Effector memory CD8-positive, alpha-beta T cell (primary cell): ENCODE results near the gene CNBD2.
"Not testable (repeated sequence)": the region's sequence is repeated elsewhere in the genome, so short reads cannot be mapped to it uniquely, and the experiment has no call there.

Experiments
- ATAC-seq: fragments of 150-1000 bp; cut with Tn5 transposase; replicated peaks from 2 replicates; pipeline ENCODE4 v1.10.0; 2021; ENCODE audit warnings: mild to moderate bottlenecking, moderate library complexity
- DNase-seq, 3 experiments: peaks; one replicate each; pipeline ENCODE4 v3.0.0; 2021
- H3K27ac Mint-ChIP-seq, 2 donors: one replicate each; pipeline ENCODE4 v1.8.0; 2022; ENCODE audit warnings: mild to moderate bottlenecking in 2 of 2, mixed read lengths in 2 of 2, moderate library complexity in 2 of 2
- H3K27me3 Mint-ChIP-seq, 2 donors: one replicate each; pipeline ENCODE4 v1.8.0; 2022; ENCODE audit warnings: mixed read lengths in 2 of 2
- H3K36me3 Mint-ChIP-seq: one replicate; pipeline ENCODE4 v1.8.0; 2022; ENCODE audit warnings: mild to moderate bottlenecking, moderate library complexity, mixed read lengths; ENCODE audit not compliant: insufficient read depth
- H3K4me1 Mint-ChIP-seq, 2 donors: one replicate each; pipeline ENCODE4 v1.8.0; 2022; ENCODE audit warnings: low read depth in 2 of 2, mixed read lengths in 2 of 2
- H3K4me3 Mint-ChIP-seq, 2 donors: one replicate each; pipeline ENCODE4 v1.8.0; 2022; ENCODE audit warnings: mild to moderate bottlenecking in 2 of 2, mixed read lengths in 2 of 2, moderate library complexity in 2 of 2
- H3K9me3 Mint-ChIP-seq, 2 donors: one replicate each; pipeline ENCODE4 v1.8.0; 2022; ENCODE audit warnings: mixed read lengths in 2 of 2

The CNBD2 gene

GRCh38 chr20:35985806-35986205 is 17.4 kb downstream of the CNBD2 start:
- H3K9me3 Mint-ChIP-seq, result no peaks in the 10 kb centered on the region
- H3K36me3 Mint-ChIP-seq, result no peaks in the 10 kb centered on the region
- peaks cover 1 to 4% of the 10 kb centered on the region in 2 donors for H3K4me1 Mint-ChIP-seq
- H3K4me3 Mint-ChIP-seq, result no peak overlapping the region
- no peak for DNase-seq
- peaks cover 15 to 38% of the 10 kb centered on the region in 2 donors for H3K27me3 Mint-ChIP-seq
- no peak overlapping the region for H3K27ac Mint-ChIP-seq
- ATAC-seq, result no peak

- no peaks in the 10 kb centered on the region for H3K9me3 Mint-ChIP-seq
- no peak overlapping the region for H3K4me3 Mint-ChIP-seq
- no peaks in the 10 kb centered on the region for H3K36me3 Mint-ChIP-seq
- no peak for DNase-seq
- no peak overlapping the region for H3K27ac Mint-ChIP-seq
- no peak for ATAC-seq
- H3K27me3 Mint-ChIP-seq, result peaks cover 15 to 22% of the 10 kb centered on the region in 2 donors
- H3K4me1 Mint-ChIP-seq, result peaks cover 4 to 8% of the 10 kb centered on the region in 2 donors
Measured at GRCh38 chr20:35988910-35989463, 20.6 kb downstream of the CNBD2 start.

GRCh38 chr20:35991142-35991771 is 22.9 kb downstream of the CNBD2 start:
- Mint-ChIP-seq H3K4me3 (no peak overlapping the region), H3K36me3 (no peaks in the 10 kb centered on the region), H3K9me3 (no peaks in the 10 kb centered on the region), H3K4me1 (peaks cover 5 to 7% of the 10 kb centered on the region in 2 donors), H3K27me3 (peaks cover 15 to 20% of the 10 kb centered on the region in 2 donors), H3K27ac (no peak overlapping the region)
- peak in 1 of 3 experiments; percentile 4 for DNase-seq
- ATAC-seq, result no peak

GRCh38 chr20:35992713-35993335 is 24.4 kb downstream of the CNBD2 start:
- H3K4me3 Mint-ChIP-seq, result no peak overlapping the region
- peaks cover 9 to 15% of the 10 kb centered on the region in 2 donors for H3K27me3 Mint-ChIP-seq
- H3K9me3 Mint-ChIP-seq, result no peaks in the 10 kb centered on the region
- ATAC-seq, result peak; percentile 85
- peak; percentile 42 to 47 (median 45) for DNase-seq
- H3K4me1 Mint-ChIP-seq, result peaks cover 5 to 7% of the 10 kb centered on the region in 2 donors
- no peaks in the 10 kb centered on the region for H3K36me3 Mint-ChIP-seq
- H3K27ac Mint-ChIP-seq, result no peak overlapping the region

- Mint-ChIP-seq H3K27ac (peak overlapping the region in 1 of 2 donors; percentile 30), H3K4me3 (no peak overlapping the region), H3K9me3 (no peaks in the 10 kb centered on the region), H3K27me3 (peaks cover 0 to under 1% of the 10 kb centered on the region in 2 donors), H3K4me1 (peaks cover 5 to 7% of the 10 kb centered on the region in 2 donors), H3K36me3 (no peaks in the 10 kb centered on the region)
- ATAC-seq (peak; percentile 85), DNase-seq (peak; percentile 73 to 76 (median 76))
Measured at GRCh38 chr20:35994994-35995453, 26.6 kb downstream of the CNBD2 start.

GRCh38 chr20:35996492-35996891 is 28.1 kb downstream of the CNBD2 start:
- H3K27me3 Mint-ChIP-seq, H3K4me1 Mint-ChIP-seq, H3K27ac Mint-ChIP-seq: not testable (repeated sequence)

GRCh38 chr20:36001331-36001730 is 32.9 kb downstream of the CNBD2 start:
- H3K27me3 Mint-ChIP-seq, result peaks cover 12 to 18% of the 10 kb centered on the region in 2 donors
- H3K9me3 Mint-ChIP-seq, H3K4me1 Mint-ChIP-seq, H3K27ac Mint-ChIP-seq, ATAC-seq, DNase-seq, H3K36me3 Mint-ChIP-seq, H3K4me3 Mint-ChIP-seq: not testable (repeated sequence)

More at GRCh38 chr20:35996492-35996891, 28.1 kb downstream of the CNBD2 start:
- not testable (repeated sequence) for DNase-seq, H3K36me3 Mint-ChIP-seq, H3K9me3 Mint-ChIP-seq, H3K4me3 Mint-ChIP-seq, ATAC-seq

GRCh38 chr20:36002855-36003254 is 34.5 kb downstream of the CNBD2 start:
- Mint-ChIP-seq H3K4me1 (no peaks in the 10 kb centered on the region), H3K27ac (no peak overlapping the region), H3K27me3 (peaks cover 19 to 26% of the 10 kb centered on the region in 2 donors), H3K36me3 (peaks cover 2% of the 10 kb centered on the region), H3K9me3 (peaks cover 0 to 2% of the 10 kb centered on the region in 2 donors), H3K4me3 (no peak overlapping the region)
- ATAC-seq, result no peak
- no peak for DNase-seq

- Mint-ChIP-seq H3K4me1 (no peaks in the 10 kb centered on the region), H3K27me3 (peaks cover 25 to 26% of the 10 kb centered on the region in 2 donors), H3K4me3 (no peak overlapping the region), H3K9me3 (peaks cover 0 to 2% of the 10 kb centered on the region in 2 donors), H3K36me3 (peaks cover 2% of the 10 kb centered on the region), H3K27ac (no peak overlapping the region)
- DNase-seq (no peak), ATAC-seq (no peak)
Measured at GRCh38 chr20:36004045-36004444, 35.7 kb downstream of the CNBD2 start.

GRCh38 chr20:36008461-36009035 is 40.2 kb downstream of the CNBD2 start:
- ATAC-seq, result no peak
- Mint-ChIP-seq H3K27ac (no peak overlapping the region), H3K4me3 (no peak overlapping the region), H3K9me3 (peaks cover 0 to 2% of the 10 kb centered on the region in 2 donors), H3K36me3 (peaks cover 2% of the 10 kb centered on the region), H3K27me3 (peaks cover 20 to 23% of the 10 kb centered on the region in 2 donors), H3K4me1 (no peaks in the 10 kb centered on the region)
- DNase-seq, result no peak

GRCh38 chr20:36010076-36010475 is 41.7 kb downstream of the CNBD2 start:
- Mint-ChIP-seq H3K4me1 (no peaks in the 10 kb centered on the region), H3K27ac (no peak overlapping the region), H3K27me3 (peaks cover 10 to 13% of the 10 kb centered on the region in 2 donors), H3K36me3 (no peaks in the 10 kb centered on the region), H3K9me3 (no peaks in the 10 kb centered on the region), H3K4me3 (no peak overlapping the region)
- no peak for DNase-seq
- no peak for ATAC-seq

GRCh38 chr20:36010825-36011224 is 42.4 kb downstream of the CNBD2 start:
- Mint-ChIP-seq H3K27me3 (peaks cover 10 to 13% of the 10 kb centered on the region in 2 donors), H3K27ac (no peak overlapping the region), H3K4me3 (no peak overlapping the region), H3K9me3 (no peaks in the 10 kb centered on the region), H3K4me1 (no peaks in the 10 kb centered on the region), H3K36me3 (no peaks in the 10 kb centered on the region)
- ATAC-seq, result no peak
- DNase-seq, result no peak

GRCh38 chr20:36015806-36016403 is 47.5 kb downstream of the CNBD2 start:
- ATAC-seq (no peak), DNase-seq (no peak)
- no peak overlapping the region for H3K4me3 Mint-ChIP-seq
- no peaks in the 10 kb centered on the region for H3K9me3 Mint-ChIP-seq
- H3K4me1 Mint-ChIP-seq, result no peaks in the 10 kb centered on the region
- no peaks in the 10 kb centered on the region for H3K36me3 Mint-ChIP-seq
- peaks cover 0 to 7% of the 10 kb centered on the region in 2 donors for H3K27me3 Mint-ChIP-seq
- H3K27ac Mint-ChIP-seq, result no peak overlapping the region
